EH (cell line): ENCODE results near the gene APOF.
A peak's percentile ranks its signal among the peaks of the same experiment; 100 is the strongest.
"Not testable (repeated sequence)": the region's sequence is repeated elsewhere in the genome, so short reads cannot be mapped to it uniquely, and the experiment has no call there.

Source experiments
- DNase-seq: peaks from one replicate; pipeline ENCODE4 v3.0.0-alpha.2; 2015; ENCODE audit warnings: low read depth

The APOF gene

DNA sequence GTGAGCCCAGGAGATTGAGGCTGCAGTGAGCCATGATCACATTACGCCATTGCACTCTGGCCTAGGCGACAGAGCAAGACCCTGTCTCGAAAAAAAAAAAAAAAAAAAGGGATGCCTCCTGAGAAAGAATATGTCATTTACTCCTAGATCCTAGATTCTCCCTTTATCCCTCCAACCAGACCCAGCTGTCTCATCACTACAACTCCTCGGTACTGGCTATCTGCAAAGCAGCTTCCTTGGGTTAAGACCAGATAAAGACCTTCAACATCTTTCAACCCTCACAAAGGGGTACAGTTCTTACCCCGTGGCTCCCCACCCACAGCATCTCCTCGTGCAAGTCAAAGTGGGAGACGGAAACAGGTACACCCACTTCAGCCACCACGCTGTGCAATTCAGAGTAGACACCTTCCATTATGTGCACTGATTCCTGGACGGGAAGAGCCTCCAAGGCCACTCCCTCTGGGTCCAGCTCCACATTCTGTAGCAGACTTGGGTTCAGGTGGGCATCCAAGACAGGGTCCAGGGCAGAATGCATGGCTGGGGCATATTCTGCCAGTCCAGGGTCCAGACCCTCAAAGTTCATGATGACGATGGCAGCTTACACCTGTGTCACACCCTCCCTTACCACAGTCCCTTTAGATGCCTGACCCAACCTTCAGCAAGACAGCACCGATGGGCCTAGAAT lies 30.0 kb downstream of the APOF start:
- no peak for DNase-seq

DNA sequence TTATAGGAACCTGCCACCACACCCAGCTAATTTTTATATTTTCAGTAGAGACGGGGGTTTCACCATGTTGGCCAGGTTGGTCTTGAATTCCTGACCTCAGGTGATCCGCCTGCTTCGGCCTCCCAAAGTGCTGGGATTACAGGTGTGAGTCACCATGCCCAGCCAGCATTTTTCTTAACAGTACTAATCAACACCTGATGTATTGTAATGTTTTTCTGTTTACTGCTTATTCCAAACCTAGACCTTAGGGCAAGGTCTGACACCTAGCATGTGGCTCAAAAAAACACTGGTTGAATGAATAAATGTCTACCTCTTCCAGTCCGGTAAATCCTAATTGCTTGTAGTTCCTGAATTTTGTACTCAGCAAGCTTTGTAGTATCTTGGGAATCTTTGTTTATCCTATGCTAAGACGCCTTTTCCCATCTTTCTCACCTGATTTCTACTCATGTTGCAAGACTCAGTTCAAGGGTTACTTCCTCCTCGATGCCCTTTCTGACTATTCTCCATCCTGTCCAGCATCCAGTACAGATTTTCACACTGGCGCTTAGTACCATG lies 31.6 kb downstream of the APOF start:
- no peak for DNase-seq

DNA sequence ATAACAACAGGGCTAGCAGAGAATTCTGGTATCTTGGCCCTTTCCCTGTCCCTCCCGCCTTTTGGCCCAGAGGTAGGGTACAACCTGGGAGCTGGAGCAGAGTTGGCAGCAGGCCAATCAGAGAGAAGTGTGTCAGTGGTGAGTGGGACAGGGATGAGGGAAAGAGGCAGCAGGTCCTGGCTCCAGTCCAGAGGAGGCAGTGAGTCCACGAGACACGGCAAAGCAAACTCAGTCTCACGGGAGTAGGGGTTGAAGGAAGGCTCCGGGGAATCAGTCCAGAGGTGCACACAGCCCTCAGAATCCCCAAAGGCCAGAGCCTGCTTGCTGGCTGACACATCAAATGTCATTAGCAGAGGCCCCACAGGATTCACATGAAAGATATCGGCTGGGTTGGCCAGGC lies 36.1 kb downstream of the APOF start:
- no peak for DNase-seq

DNA sequence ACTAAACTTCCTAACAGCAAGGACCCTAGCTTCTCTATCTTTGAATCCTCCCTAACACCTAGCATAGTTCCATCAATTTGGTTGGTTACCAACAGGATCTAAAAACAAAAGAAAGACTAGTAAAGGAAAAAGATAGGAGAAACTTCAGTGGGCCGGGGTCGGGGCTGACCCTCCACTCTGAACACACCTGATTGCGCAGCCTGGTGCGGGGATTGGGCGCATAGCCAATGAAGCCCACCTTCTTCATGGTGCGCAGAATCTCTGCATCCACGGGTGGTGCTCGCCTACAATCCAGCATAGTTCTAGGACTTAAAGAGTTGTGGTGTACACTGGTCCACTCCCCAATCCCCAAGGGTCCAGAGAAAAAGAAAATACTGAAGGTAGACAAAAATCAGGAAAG lies 36.5 kb downstream of the APOF start:
- no peak for DNase-seq

DNA sequence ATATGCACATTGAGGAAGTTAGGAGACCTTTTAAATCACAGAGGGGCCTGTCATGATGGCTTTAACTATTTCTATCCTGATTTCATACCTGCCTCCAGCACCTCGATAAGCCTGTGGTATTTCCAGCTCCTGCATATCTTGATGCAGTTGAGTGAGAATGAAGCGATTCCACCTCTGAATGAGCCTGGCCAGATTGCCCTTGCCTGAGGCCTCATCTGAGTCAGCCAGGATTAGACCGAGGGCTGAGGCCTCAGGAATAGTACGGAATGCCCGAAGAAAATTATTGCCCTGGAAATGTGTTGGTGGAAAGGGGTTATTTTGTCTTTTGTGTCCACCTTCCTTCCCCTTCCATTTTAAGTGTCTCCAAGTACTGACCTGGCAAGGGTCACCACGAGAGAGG lies 38.5 kb downstream of the APOF start:
- DNase-seq = no peak

DNA sequence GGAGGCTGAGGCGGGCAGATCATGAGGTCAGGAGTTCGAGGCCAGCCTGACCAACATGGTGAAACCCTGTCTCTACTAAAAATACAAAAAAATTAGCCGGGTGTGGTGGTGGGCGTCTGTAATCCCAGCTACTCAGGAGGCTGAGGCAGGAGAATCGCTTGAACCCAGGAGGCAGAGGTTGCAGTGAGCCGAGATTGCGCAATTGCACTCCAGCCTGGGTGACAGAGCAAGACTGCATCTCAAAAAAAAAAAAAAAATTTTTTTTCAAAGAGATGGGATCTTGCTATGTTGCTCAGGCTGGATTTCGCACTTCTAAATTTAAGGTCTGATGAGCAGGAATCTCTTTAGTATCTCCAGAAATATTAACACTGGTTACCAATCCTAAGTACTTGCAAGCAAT lies 41.0 kb downstream of the APOF start:
- not testable (repeated sequence) for DNase-seq

DNA sequence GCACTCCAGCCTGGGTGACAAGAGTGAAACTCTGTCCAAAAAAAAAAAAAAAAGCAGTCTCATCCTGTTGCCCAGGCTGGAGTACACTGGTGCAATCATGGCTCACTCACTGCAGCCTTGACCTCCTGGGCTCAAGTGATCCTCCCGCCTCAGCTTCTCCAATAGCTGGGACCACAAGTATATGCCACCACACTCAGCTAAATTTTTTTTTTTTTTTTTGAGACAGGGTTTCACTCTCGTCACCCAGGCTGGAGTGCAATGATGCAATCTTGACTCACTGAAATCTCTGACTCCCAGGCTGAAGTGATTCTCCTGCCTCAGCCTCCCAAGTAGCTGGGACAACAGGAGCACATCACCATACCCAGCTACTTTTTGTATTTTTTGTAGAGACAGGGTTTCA lies 41.6 kb downstream of the APOF start:
- peak; percentile 42 for DNase-seq

DNA sequence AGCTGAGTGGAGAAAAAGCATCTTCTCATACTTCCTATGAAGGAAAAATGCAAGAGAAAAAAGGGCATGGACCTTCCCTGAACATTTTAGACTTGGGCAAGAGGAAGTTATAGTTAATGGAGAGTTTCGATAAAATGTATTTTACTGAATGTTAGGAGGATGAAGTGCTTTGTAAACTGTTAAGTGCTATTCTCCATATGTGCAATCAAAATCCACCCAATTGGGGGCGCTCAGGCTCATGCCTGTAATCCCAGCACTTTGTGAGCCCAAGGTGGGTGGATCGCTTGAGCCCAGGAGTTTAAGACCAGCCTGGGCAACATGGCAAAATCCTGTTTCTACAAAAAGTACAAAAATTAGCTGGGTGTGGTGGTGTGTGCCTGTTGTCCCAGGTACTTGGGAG lies 45.0 kb downstream of the APOF start:
- no peak for DNase-seq

DNA sequence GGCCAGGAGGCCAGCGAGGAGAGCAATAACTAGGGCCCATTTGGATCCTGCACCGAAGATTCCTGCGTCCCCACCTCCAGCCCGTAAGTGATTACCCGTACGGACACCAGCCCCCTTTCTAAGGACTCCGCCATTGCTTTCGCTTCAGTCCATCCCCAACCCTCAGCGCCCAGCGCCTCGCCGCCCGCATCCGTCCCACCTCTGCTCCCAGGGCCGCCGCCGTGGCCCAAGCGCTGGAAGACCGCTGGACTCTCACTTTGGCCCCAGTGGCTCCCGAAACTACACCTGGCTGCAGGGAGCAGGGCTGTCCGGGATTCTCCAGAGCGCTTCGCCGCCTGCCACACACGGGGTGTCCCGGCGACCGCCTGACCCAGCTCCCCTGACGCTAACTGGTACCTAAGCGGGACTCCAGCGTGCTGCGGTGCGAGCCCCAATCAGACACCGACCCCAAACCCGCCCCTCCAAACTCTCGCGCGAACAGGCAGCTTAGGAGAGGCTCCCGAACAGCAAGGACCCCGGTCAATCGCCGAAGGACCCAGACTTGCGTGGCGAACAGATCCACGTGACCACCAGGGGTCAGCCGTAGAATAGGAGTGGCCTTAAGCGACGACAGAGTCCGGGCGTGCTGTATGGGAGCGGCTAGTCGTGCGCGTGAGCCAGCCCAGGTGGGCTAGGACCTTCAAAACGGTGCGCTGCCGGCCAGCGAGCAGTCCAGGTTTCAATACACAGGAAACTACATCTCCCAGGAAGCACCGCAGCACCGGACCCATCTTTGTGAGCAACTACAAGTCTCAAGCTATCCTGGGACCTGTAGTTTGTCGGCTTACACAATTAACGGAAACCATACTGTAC lies 46.8 kb downstream of the APOF start, which contains the start of gene CNPY2:
Gene CNPY2 (minus strand): TSS at position 367 of the 852 bp plus-strand sequence. CDS start 771 bp downstream, outside the sequence.
- peak; percentile 98 for DNase-seq

DNA sequence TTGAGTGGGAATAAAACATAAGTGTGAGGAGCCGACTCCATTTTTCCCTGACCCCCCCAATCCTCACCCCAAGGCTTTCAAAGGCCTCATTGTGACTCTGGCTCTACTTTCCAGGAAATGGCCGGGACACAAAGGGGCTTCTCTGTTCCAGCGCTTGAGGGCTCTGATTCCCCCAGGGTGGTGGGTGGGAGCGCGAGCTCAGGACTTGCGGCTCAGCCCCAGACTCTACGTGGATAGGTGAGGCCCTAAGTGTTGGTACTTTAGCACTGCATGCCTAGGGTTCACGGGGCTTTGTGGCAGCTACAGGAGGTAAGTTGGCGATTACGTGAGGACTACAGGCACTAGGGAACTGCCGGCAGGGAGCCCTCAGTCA lies 47.4 kb downstream of the APOF start:
- peak; percentile 16 for DNase-seq

DNA sequence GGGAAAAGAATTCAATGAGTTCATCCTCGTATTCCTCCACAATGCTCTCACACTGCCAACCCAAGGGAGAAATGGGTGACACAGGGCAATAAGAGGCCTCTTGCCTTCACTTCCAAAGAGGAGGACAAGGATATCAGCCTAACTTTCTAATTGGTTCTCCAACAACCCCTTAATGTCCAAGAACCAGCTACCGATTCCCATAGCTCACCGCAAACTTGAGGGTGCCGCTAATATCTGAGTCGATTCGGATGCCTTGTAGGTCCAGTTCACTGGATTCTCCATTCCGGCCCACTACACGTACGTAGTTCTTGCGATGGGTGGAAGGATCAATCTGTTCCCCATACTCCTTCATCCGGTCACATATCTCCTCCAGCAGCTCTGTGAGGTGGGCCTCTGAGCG lies 51.7 kb downstream of the APOF start:
- DNase-seq = no peak
